ENCODE measurements around the gene VIL1. TPM values are rescaled to one million over a fixed set of nuclear protein-coding genes. Genes with fewer than 3 reads are reported as not detected.

VIL1 gene
- total and polyA plus RNA-seq, 9 of the 15 experiments (the other 6 are each of a cell fraction or from before 2014, with no cell fraction given) = 0.51 to 2.7 (median 1.2) TPM

- TF ChIP-seq ZNF407 (IDR thresholded peaks at IDR 0.05; ENCODE audit: low read depth) = no peak
- no peak for TF ChIP-seq YY1 (IDR thresholded peaks at IDR 0.05; ENCODE audit: borderline replicate concordance in 1 of 3, control insufficient read depth in 1 of 3, extremely low read depth in 1 of 3, insufficient read depth in 3 of 3, insufficient read length in 1 of 3, insufficient replicate concordance in 2 of 3, low read depth in 1 of 3, low read length in 2 of 3)
- no peak for TF ChIP-seq SMAD1 (IDR thresholded peaks at IDR 0.05; ENCODE audit: low read depth, low read length, partially characterized antibody)
- no peak for TF ChIP-seq RBM39 (optimal IDR thresholded peaks at IDR 0.05; ENCODE audit: low read depth, low read length)
Observed at GRCh38 chr2:218444692-218445357, 25.9 kb downstream of the VIL1 start (continued).

All from K562 (cell line).